ENCODE data around the gene PTPRM. TPM values are rescaled to one million over a fixed set of nuclear protein-coding genes. Genes with fewer than 3 reads are reported as not detected.

Gene PTPRM
- polyA plus RNA-seq, 6 donors from 2014 or later = not detected

DNA sequence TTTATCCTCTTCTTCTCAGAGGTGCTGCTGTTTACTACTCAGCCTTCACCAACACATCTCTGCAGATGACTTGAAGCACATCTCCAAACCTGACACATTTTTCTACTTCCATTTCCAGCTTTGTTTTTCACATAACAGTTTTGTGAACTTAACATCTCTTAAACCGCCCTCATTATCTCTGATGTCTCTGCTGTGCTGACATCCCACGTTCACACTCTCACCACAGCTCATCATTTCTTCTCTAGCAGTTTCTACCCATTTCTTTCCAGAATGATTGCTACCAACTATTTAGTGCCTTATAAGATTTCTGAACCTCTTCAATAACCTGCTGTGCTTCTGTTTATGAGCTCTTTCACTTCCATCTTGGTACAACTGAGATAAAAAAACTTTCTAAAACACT, 238.0 kb downstream of the PTPRM start:
- Mint-ChIP-seq H3K27me3 (peaks cover 0 to 5% (median 0%) of the 10 kb centered on the region in 3 donors), H3K4me3 (no peak overlapping the region), H3K4me1 (no peaks in the 10 kb centered on the region), H3K36me3 (no peaks in the 10 kb centered on the region), H3K27ac (no peak overlapping the region), H3K9me3 (peaks cover 0 to 1% (median 0%) of the 10 kb centered on the region in 7 donors)
- ATAC-seq (ENCODE audit: low read depth in 2 of 2) (no peak), DNase-seq (no peak)

DNA sequence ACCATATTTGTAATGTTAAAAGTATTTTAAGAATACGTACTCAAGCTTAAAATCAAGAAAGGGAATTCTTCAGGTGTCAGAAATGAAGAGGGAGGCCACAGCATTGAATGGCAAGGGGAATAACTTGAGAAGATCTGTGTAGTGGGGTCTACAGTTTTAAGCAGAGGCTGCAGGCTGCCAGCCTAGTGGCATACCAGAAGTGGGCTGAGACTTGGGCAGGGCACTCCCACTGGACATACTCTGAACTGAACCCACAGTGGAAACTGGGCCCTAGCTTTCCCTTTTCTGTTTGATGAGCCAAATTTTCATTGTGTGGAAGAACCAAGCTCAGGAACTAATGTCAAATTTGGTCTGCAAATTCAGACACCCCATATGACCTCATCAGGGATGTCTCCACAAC, 238.8 kb downstream of the PTPRM start:
- Mint-ChIP-seq H3K9me3 (peaks cover 0 to 1% (median 0%) of the 10 kb centered on the region in 7 donors), H3K27ac (no peak overlapping the region), H3K27me3 (peaks cover 0 to 5% (median 0%) of the 10 kb centered on the region in 3 donors), H3K36me3 (no peaks in the 10 kb centered on the region), H3K4me3 (no peak overlapping the region), H3K4me1 (no peaks in the 10 kb centered on the region)
- DNase-seq = no peak
- no peak for ATAC-seq (ENCODE audit: low read depth in 2 of 2)

DNA sequence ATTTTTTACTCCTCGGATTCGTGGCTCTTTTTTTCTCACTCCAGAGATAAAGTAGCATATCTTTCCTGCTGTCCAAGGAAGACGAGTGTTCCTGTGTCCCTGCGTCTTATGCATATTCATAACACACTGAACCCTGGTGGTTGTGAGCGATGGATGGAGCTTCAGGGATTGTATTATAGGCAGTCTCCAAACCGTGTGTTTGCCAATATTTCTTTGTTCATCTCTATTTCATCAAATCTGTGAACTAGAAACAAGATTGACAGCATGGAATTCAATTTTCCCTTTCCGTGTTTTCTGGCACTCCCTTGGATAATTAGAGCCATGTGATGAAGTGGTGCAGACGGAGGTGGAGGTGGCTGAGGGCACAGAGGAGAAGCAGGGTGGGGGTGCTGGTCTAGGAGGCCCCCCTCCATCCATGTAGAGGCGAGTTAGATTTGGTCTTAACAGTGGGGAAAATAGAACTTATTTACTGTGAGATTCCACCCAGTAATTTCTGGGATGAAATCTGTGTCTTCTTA, 240.9 kb downstream of the PTPRM start:
- ATAC-seq (ENCODE audit: low read depth in 2 of 2) (no peak), DNase-seq (no peak)
- Mint-ChIP-seq H3K4me3 (no peak overlapping the region), H3K4me1 (no peaks in the 10 kb centered on the region), H3K27ac (no peak overlapping the region), H3K36me3 (no peaks in the 10 kb centered on the region), H3K9me3 (peaks cover 0 to 4% (median 0%) of the 10 kb centered on the region in 7 donors), H3K27me3 (peaks cover 0 to 5% (median 0%) of the 10 kb centered on the region in 3 donors)

DNA sequence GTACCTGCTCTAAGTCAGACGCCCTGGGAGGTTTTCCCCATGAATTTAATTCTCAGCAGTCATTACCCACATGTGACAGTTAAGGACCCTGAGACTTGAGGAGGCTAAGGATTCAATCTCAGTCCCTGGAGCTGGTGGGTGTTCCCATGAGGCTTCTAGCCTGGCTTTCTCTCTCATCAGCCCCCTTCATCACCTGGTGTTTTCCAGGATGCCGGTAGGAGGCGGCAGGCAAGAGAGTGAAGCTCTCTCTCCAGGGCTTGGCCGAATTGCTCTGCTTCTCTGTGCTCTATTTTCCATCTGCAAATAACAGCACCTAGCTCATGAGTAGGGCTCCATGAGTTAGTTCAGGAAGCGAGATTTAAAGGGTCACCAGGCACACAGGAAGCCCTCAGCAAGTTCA, 241.9 kb downstream of the PTPRM start:
- no peak overlapping the region for H3K4me3 Mint-ChIP-seq

DNA sequence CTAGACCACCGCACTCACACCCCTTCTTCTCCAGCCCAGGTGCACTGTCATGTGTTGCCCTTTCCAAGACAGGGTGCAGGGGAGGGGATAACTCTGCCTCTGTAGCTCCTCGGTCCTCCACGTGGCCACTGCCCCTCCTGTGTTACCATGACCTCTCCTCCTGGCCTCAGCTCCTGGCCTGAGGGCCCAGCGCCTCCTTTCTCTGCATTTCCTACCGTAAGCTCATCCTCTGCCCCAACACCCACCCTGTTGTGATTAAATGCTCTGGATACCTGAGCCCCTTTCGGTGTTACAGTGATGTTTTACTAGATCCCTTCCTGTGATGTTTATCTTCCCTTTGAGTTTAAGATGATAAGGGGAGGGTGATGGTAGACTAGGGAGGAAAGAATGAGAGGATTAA, 242.3 kb downstream of the PTPRM start:
- Mint-ChIP-seq H3K36me3 (peaks cover 0 to 1% of the 10 kb centered on the region in 2 donors), H3K27ac (no peak overlapping the region), H3K4me1 (no peaks in the 10 kb centered on the region), H3K27me3 (peaks cover 0 to 5% (median 0%) of the 10 kb centered on the region in 3 donors), H3K4me3 (no peak overlapping the region), H3K9me3 (peaks cover 1 to 14% (median 7%) of the 10 kb centered on the region in 7 donors)
- ATAC-seq (ENCODE audit: low read depth in 2 of 2) = no peak
- no peak for DNase-seq

More for the DNA sequence above, 241.9 kb downstream of the PTPRM start:
- Mint-ChIP-seq H3K27ac (no peak overlapping the region), H3K27me3 (peaks cover 0 to 5% (median 0%) of the 10 kb centered on the region in 3 donors), H3K9me3 (peaks cover 0 to 10% (median 4%) of the 10 kb centered on the region in 7 donors), H3K36me3 (no peaks in the 10 kb centered on the region), H3K4me1 (no peaks in the 10 kb centered on the region)
- no peak for ATAC-seq (ENCODE audit: low read depth in 2 of 2)
- DNase-seq = no peak

DNA sequence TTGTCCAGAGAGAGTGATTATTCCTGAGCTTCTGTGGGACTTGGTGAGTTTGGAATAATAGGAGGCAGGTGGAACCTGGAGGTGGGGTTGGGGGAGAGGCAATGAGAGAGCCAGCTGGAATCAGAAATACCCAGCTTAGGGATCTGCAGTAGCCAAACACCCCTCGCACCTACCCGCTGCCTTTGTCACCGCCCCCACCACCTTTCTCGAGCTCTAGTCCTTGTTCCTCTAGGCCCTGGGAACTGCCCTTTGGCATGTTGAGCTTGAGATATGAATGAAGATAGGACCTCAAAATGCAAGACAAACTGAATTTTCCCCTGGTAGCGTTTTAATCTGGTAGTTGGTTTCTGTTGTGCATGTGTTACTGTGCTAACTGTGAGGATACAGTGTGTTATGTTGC, 242.9 kb downstream of the PTPRM start:
- ATAC-seq (ENCODE audit: low read depth in 2 of 2) (no peak), DNase-seq (no peak)
- H3K4me3 Mint-ChIP-seq = no peak overlapping the region
- H3K27ac Mint-ChIP-seq = no peak overlapping the region
- H3K27me3 Mint-ChIP-seq = peaks cover 0 to 5% (median 0%) of the 10 kb centered on the region in 3 donors
- no peaks in the 10 kb centered on the region for H3K4me1 Mint-ChIP-seq
- peaks cover 0 to 6% of the 10 kb centered on the region in 2 donors for H3K36me3 Mint-ChIP-seq
- peaks cover 6 to 19% (median 10%) of the 10 kb centered on the region in 7 donors for H3K9me3 Mint-ChIP-seq

DNA sequence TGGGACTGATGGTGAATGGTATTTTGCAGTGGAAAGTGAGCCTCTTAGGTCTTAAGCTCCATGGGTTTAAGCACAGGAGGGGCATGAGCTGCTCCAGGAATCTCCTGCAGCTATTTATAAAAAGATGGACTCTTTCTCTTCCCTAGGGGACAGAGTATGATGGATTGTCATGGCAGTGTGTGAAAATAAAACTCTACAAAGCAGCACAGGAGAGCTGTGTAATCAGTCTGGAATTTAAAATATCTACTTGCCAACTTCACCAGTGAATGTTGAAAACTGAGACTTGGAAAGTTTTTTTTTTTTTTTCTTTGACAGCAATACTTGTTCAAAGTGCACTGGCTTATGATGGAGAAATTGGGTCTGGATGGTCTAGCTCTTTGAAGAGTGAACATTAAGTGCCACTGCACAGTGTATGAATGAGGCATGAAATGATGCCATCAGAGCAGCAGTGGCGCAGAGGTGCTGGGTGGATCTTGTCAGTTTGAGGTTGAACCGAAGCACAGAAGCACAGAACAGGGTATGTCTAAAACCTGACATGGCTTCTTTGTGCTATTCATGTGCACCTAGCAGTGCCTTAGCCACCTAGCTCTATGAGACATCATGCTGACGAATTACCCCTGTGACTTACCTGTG, 245.4 kb downstream of the PTPRM start:
- H3K27ac Mint-ChIP-seq = no peak overlapping the region
- H3K4me3 Mint-ChIP-seq = no peak overlapping the region
- peaks cover 0 to 5% (median 0%) of the 10 kb centered on the region in 3 donors for H3K27me3 Mint-ChIP-seq
- DNase-seq = no peak
- H3K9me3 Mint-ChIP-seq = peaks cover 9 to 27% (median 16%) of the 10 kb centered on the region in 7 donors
- peaks cover 0 to 11% of the 10 kb centered on the region in 2 donors for H3K36me3 Mint-ChIP-seq
- H3K4me1 Mint-ChIP-seq = no peaks in the 10 kb centered on the region
- no peak for ATAC-seq (ENCODE audit: low read depth in 2 of 2)

DNA sequence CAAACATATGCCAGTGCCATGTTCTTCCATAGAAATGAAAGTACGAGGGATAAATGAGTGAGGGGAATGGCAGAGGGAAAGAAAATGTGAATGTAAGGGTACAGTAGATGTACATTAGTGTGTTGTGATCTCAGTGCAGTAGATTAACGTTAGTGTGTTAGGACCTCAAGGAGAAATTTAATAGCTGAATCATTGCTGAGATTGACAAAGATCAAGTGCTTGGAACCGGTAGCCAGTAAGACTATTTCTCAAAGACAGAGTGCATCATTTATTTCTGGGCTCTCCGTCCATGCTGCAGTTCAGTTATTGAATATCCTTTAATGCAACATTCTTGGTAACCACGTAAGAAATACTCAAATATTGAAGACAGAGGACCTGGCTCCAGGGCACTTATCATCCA, 246.0 kb downstream of the PTPRM start:
- Mint-ChIP-seq H3K9me3 (peaks cover 10 to 27% (median 16%) of the 10 kb centered on the region in 7 donors), H3K27me3 (peaks cover 0 to 5% (median 0%) of the 10 kb centered on the region in 3 donors)
- no peak for ATAC-seq (ENCODE audit: low read depth in 2 of 2)

DNA sequence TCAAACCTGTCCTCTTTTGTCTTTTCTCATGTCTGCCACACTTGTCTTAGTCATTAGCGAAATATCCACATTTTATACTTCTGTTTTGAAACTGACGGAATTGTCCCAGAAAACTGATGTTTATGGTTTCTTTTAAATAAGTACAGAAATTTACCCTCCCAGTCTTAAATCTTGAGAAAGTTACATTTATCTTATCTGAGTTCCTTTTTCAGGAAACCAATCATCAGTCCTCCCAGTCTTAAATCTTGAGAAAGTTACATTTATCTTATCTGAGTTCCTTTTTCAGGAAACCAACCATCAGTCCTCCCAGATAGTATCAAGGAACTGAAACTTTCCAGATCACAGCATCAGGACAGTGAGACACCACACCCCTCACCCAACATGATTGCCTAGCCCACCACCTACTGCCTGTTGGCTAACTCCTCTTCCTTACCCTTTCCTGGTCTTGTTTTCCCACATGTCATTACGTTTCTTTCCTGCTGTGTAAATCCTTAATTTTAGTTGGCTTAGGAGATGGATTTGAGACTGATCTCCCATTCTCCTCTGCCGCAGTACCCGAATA, 247.7 kb downstream of the PTPRM start:
- no peak overlapping the region for H3K4me3 Mint-ChIP-seq
- H3K27ac Mint-ChIP-seq = no peak overlapping the region
- DNase-seq = no peak
- H3K27me3 Mint-ChIP-seq = peaks cover 0 to under 1% (median 0%) of the 10 kb centered on the region in 3 donors
- peaks cover 0 to 11% of the 10 kb centered on the region in 2 donors for H3K36me3 Mint-ChIP-seq
- no peak for ATAC-seq (ENCODE audit: low read depth in 2 of 2)
- peaks cover 9 to 27% (median 17%) of the 10 kb centered on the region in 7 donors for H3K9me3 Mint-ChIP-seq
- H3K4me1 Mint-ChIP-seq = no peaks in the 10 kb centered on the region

More for the DNA sequence above, 246.0 kb downstream of the PTPRM start:
- no peaks in the 10 kb centered on the region for H3K4me1 Mint-ChIP-seq
- H3K36me3 Mint-ChIP-seq = peaks cover 0 to 11% of the 10 kb centered on the region in 2 donors
- no peak for DNase-seq
- H3K4me3 Mint-ChIP-seq = no peak overlapping the region
- H3K27ac Mint-ChIP-seq = no peak overlapping the region

DNA sequence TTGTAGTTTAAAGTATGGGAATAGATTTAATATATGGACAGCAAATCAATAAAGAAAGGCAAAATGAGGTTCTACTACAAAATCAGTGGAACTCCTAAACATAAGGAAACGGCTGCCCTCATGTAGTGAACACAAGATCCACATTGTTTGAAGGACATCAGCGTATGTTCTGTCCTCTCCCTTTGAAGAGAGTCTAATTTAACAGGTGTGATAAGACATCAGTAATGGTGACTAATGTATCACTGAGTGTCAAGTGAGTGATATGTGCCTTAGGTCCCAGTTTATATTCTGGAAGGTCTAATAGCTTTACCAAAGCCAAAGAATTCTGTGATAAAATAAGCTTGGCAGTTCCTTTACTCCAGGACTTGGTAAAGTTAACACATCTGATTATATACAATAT, 248.7 kb downstream of the PTPRM start:
- no peak overlapping the region for H3K27ac Mint-ChIP-seq
- peaks cover 9 to 27% (median 17%) of the 10 kb centered on the region in 7 donors for H3K9me3 Mint-ChIP-seq
- no peak for DNase-seq
- no peaks in the 10 kb centered on the region for H3K27me3 Mint-ChIP-seq
- H3K36me3 Mint-ChIP-seq = peaks cover 0 to 11% of the 10 kb centered on the region in 2 donors
- no peaks in the 10 kb centered on the region for H3K4me1 Mint-ChIP-seq
- H3K4me3 Mint-ChIP-seq = no peak overlapping the region
- ATAC-seq (ENCODE audit: low read depth in 2 of 2) = no peak

DNA sequence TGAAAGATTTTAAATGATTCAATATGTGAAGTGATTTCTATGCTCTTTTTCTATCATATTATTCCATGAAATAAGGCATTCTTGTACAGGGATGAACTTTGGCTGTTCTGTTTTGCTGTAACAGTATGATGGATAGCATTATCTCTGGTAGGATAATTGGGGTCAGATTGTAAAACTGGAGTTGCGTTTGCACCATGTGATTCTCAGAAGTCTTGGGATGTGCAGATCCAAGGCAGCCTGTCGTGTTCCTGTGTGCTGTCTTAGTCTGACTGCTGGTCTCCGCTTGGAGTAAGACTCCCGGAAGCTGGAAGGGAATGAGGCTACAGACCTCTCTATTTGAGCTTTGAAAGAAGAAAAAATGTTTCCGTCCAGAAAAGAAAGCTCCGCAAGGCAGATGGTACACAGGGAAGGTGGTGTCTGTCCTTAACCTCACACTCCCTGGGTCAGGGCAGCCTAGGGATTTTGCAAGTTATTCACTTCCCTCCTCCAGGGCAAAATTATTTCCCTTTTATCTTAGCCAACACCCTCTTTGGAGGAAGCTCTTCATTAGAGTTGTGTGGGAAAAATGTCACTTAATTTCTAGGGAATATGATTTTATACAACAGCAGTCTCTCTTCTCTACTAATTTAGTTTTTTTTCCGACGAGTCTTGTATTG, 250.6 kb downstream of the PTPRM start:
- Mint-ChIP-seq H3K27me3 (no peaks in the 10 kb centered on the region), H3K4me3 (no peak overlapping the region), H3K4me1 (no peaks in the 10 kb centered on the region), H3K27ac (no peak overlapping the region), H3K9me3 (peaks cover 9 to 27% (median 16%) of the 10 kb centered on the region in 7 donors), H3K36me3 (peaks cover 0 to 11% of the 10 kb centered on the region in 2 donors)
- no peak for ATAC-seq (ENCODE audit: low read depth in 2 of 2)
- DNase-seq = no peak

DNA sequence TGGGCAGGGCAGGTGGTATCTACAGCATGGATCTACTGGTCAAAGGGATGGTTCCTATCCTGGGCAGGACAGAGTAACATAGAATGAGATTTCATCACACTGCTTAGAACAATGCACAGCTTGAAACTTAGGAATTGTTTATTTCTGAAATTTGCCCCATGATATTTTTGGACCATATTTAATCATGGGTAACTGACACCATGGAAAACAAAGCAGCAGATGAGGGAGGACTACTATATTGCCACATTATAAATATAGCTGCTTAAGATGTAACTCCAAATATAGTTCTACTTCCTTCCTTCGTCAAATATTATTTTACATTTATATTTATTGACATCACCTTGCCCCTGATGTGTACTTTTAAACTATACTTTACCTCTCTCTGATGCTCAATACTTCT, 254.7 kb downstream of the PTPRM start:
- H3K4me1 Mint-ChIP-seq = no peaks in the 10 kb centered on the region

DNA sequence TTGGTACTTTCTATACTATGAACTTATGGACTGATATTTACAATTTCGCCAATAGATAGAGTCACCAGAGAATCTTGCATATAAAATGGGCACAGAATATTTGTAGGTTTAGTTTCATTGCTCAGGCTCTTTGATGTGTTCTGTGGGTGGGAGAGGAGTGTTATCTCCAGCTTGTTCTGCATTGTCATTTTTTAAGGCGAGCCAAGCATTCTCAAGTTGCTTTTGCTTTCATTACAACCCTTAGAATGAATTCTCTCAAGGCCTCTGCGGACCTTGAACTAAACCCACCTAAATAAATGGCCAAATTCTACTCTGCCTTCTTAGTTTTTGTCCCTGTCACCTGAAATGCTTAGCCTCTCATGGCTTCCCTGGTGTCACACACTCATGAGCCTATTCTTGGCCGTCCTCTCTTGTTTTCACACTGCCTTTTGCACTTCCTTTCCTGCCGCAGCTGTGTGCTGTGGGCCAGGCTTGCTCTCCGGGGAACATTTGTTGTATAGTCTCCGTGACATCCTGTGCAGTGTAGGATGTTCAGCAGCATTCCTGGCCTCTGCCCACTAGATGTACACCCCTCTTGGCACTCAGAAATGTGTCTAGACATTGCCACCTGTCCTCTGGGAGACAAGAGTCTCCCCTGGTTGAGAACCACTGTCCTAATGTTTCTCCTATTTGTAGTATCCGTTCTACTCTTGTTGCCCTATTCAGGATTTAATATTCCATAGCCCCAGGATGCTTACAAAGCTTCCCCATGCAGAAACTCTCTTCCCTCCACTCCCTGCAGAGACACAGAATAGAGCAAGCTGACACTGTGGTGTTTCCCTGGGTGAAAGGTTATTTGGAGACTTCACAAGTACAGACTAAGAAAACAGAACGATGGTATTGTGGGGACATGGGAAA, 255.6 kb downstream of the PTPRM start:
- Mint-ChIP-seq H3K4me1 (no peaks in the 10 kb centered on the region), H3K27me3 (no peaks in the 10 kb centered on the region), H3K9me3 (peaks cover 0 to 5% (median 0%) of the 10 kb centered on the region in 7 donors), H3K27ac (no peak overlapping the region), H3K36me3 (no peaks in the 10 kb centered on the region), H3K4me3 (no peak overlapping the region)
- DNase-seq (no peak), ATAC-seq (ENCODE audit: low read depth in 2 of 2) (no peak)

More for the DNA sequence above, 254.7 kb downstream of the PTPRM start:
- DNase-seq (no peak), ATAC-seq (ENCODE audit: low read depth in 2 of 2) (no peak)
- Mint-ChIP-seq H3K36me3 (no peaks in the 10 kb centered on the region), H3K4me3 (no peak overlapping the region), H3K9me3 (peaks cover 0 to 5% (median 0%) of the 10 kb centered on the region in 7 donors), H3K27me3 (no peaks in the 10 kb centered on the region), H3K27ac (no peak overlapping the region)

Data from naive B cell (primary cell).